ENCODE data around the gene MACROH2A1. TPM values are rescaled to one million over a fixed set of nuclear protein-coding genes. Genes with fewer than 3 reads are reported as not detected.

MACROH2A1 gene
- total RNA-seq, 1 experiment from 2014 or later: 236 TPM

GRCh38 chr5:135353952-135354721, 44.9 kb downstream of the MACROH2A1 start:
- no peaks in the 10 kb centered on the region for H3K4me1 Mint-ChIP-seq (ENCODE audit: low read depth, unreplicated experiment)
- no peaks in the 10 kb centered on the region for H3K4me1 ChIP-seq
- no peaks in the 10 kb centered on the region; the same call in none of the 2 replicates for H3K36me3 ChIP-seq (ENCODE audit: control insufficient read depth, insufficient read depth, low read length)
- ChIA-PET CTCF (no interaction called here), POLR2A (no interaction called here)
- H3K27me3 ChIP-seq (replicated peaks; ENCODE audit: control insufficient read depth, insufficient read depth, low read length): no peaks in the 10 kb centered on the region
- DNase-seq: no peak
- H3K36me3 Mint-ChIP-seq (ENCODE audit: insufficient read depth, unreplicated experiment): peaks cover 75% of the 10 kb centered on the region
- intact Hi-C loops (cut with micrococcal nuclease; ENCODE audit: unreplicated experiment): no loop called here
- H3K9me3 Mint-ChIP-seq (ENCODE audit: unreplicated experiment): no peaks in the 10 kb centered on the region
- BruUV-seq (replicated peaks): no TSS peak
- no peaks in the 10 kb centered on the region for H3K27me3 Mint-ChIP-seq (ENCODE audit: insufficient read depth, unreplicated experiment)
- TF ChIP-seq CTCF (IDR thresholded peaks at IDR 0.05; ENCODE audit: insufficient read depth in 1 of 2, low read depth in 1 of 2, low read length in 1 of 2, severe bottlenecking in 1 of 2, unreplicated experiment in 1 of 2): no peak
- H3K9me3 ChIP-seq: no peaks in the 10 kb centered on the region
- H3K27ac Mint-ChIP-seq (ENCODE audit: unreplicated experiment): no peak overlapping the region
- no peak overlapping the region for H3K4me3 Mint-ChIP-seq (ENCODE audit: unreplicated experiment)
- H3K4me3 ChIP-seq (ENCODE audit: low read depth, low read length): no peak overlapping the region

GRCh38 chr5:135350536-135350935, 48.5 kb downstream of the MACROH2A1 start:
- intact Hi-C loops (cut with micrococcal nuclease; ENCODE audit: unreplicated experiment): no loop called here
- DNase-seq: no peak
- no peak overlapping the region for H3K27ac Mint-ChIP-seq (ENCODE audit: unreplicated experiment)
- H3K4me3 Mint-ChIP-seq (ENCODE audit: unreplicated experiment): no peak overlapping the region
- no peaks in the 10 kb centered on the region for H3K27me3 Mint-ChIP-seq (ENCODE audit: insufficient read depth, unreplicated experiment)
- POLR2A ChIA-PET: no interaction called here
- Histone ChIP-seq H3K27me3 (replicated peaks; ENCODE audit: control insufficient read depth, insufficient read depth, low read length) (no peaks in the 10 kb centered on the region), H3K9me3 (no peaks in the 10 kb centered on the region), H3K36me3 (ENCODE audit: control insufficient read depth, insufficient read depth, low read length) (peaks cover 2% of the 10 kb centered on the region), H3K4me1 (no peaks in the 10 kb centered on the region), H3K4me3 (ENCODE audit: low read depth, low read length) (no peak overlapping the region)
- no TSS peak for BruUV-seq (replicated peaks)
- CTCF ChIA-PET: no interaction called here
- TF ChIP-seq CTCF (IDR thresholded peaks at IDR 0.05; ENCODE audit: insufficient read depth in 1 of 2, low read depth in 1 of 2, low read length in 1 of 2, severe bottlenecking in 1 of 2, unreplicated experiment in 1 of 2): no peak
- H3K9me3 Mint-ChIP-seq (ENCODE audit: unreplicated experiment): no peaks in the 10 kb centered on the region
- H3K36me3 Mint-ChIP-seq (ENCODE audit: insufficient read depth, unreplicated experiment): peaks cover 85% of the 10 kb centered on the region
- no peaks in the 10 kb centered on the region for H3K4me1 Mint-ChIP-seq (ENCODE audit: low read depth, unreplicated experiment)

GRCh38 chr5:135349886-135350285, 49.1 kb downstream of the MACROH2A1 start:
- Mint-ChIP-seq H3K36me3 (ENCODE audit: insufficient read depth, unreplicated experiment) (peaks cover 85% of the 10 kb centered on the region), H3K27ac (ENCODE audit: unreplicated experiment) (no peak overlapping the region), H3K4me1 (ENCODE audit: low read depth, unreplicated experiment) (no peaks in the 10 kb centered on the region), H3K4me3 (ENCODE audit: unreplicated experiment) (no peak overlapping the region), H3K9me3 (ENCODE audit: unreplicated experiment) (no peaks in the 10 kb centered on the region), H3K27me3 (ENCODE audit: insufficient read depth, unreplicated experiment) (no peaks in the 10 kb centered on the region)
- no peak for DNase-seq
- no peaks in the 10 kb centered on the region for H3K27me3 ChIP-seq (replicated peaks; ENCODE audit: control insufficient read depth, insufficient read depth, low read length)
- no peak for TF ChIP-seq CTCF (IDR thresholded peaks at IDR 0.05; ENCODE audit: insufficient read depth in 1 of 2, low read depth in 1 of 2, low read length in 1 of 2, severe bottlenecking in 1 of 2, unreplicated experiment in 1 of 2)
- H3K36me3 ChIP-seq (ENCODE audit: control insufficient read depth, insufficient read depth, low read length): peaks cover 2% of the 10 kb centered on the region
- no peaks in the 10 kb centered on the region for H3K9me3 ChIP-seq
- H3K4me1 ChIP-seq: no peaks in the 10 kb centered on the region
- intact Hi-C loops (cut with micrococcal nuclease; ENCODE audit: unreplicated experiment): no loop called here
- ChIA-PET POLR2A (no interaction called here), CTCF (no interaction called here)
- BruUV-seq (replicated peaks): no TSS peak
- no peak overlapping the region for H3K4me3 ChIP-seq (ENCODE audit: low read depth, low read length)

Data from Caco-2 (cell line).